Endothelial cell of umbilical vein (primary cell): Measurements from ENCODE around the gene MTCH2.
A peak's percentile ranks its signal among the peaks of the same experiment; 100 is the strongest.

Source experiments
- CTCF ChIP-seq, 2 donors: IDR thresholded peaks; 1 replicate in 1 of 2; 2 replicates in 1 of 2; pipeline ENCODE4 v1.5.1; 2011; ENCODE audit warnings: low read length in 2 of 2, mild to moderate bottlenecking in 2 of 2, moderate library complexity in 2 of 2, control low read depth in 1 of 2, inconsistent platforms in 1 of 2, low read depth in 1 of 2; ENCODE audit not compliant: insufficient read depth in 1 of 2; ENCODE audit errors: extremely low read depth in 1 of 2
- EZH2 ChIP-seq: IDR thresholded peaks from 2 replicates; pipeline ENCODE4 v1.6.1; 2012; ENCODE audit warnings: borderline replicate concordance, low read depth, mild to moderate bottlenecking, moderate library complexity, low read length, inconsistent platforms; ENCODE audit not compliant: severe bottlenecking
- FOS ChIP-seq: IDR thresholded peaks from 2 replicates; pipeline ENCODE4 v1.6.1; 2011; ENCODE audit warnings: mild to moderate bottlenecking, low read length, moderate library complexity, borderline replicate concordance; ENCODE audit not compliant: insufficient read depth
- GATA2 ChIP-seq: IDR thresholded peaks from 2 replicates; pipeline ENCODE4 v1.7.0; 2011; ENCODE audit warnings: low read depth, mild to moderate bottlenecking, moderate library complexity, mixed read lengths, low read length; ENCODE audit not compliant: insufficient read length, insufficient read depth
- JUN ChIP-seq: IDR thresholded peaks from 2 replicates; pipeline ENCODE4 v1.6.1; 2011; ENCODE audit warnings: borderline replicate concordance, low read depth; ENCODE audit not compliant: insufficient read length, insufficient read depth
- MAX ChIP-seq: IDR thresholded peaks from 2 replicates; pipeline ENCODE4 v1.6.1; 2011; ENCODE audit not compliant: insufficient read depth, insufficient read length
- MYC ChIP-seq: IDR thresholded peaks from one replicate; pipeline ENCODE4 v1.6.1; 2011; ENCODE audit warnings: mild to moderate bottlenecking, low read depth, low read length
- POLR2A ChIP-seq: IDR thresholded peaks from 2 replicates; pipeline ENCODE4 v1.6.1; 2012; ENCODE audit warnings: low read depth, mild to moderate bottlenecking, control low read depth, low read length
- POLR2AphosphoS5 ChIP-seq: IDR thresholded peaks from 2 replicates; pipeline ENCODE4 v1.6.1; 2012; ENCODE audit warnings: low read depth, mild to moderate bottlenecking, control low read depth, low read length, moderate library complexity; ENCODE audit not compliant: insufficient read depth

- TF ChIP-seq MYC = no peak
- no peak for TF ChIP-seq POLR2AphosphoS5
- TF ChIP-seq CTCF (IDR thresholded peaks at IDR 0.05; ENCODE audit: extremely low read depth in 1 of 2, insufficient read depth in 1 of 2, low read depth in 1 of 2, low read length in 2 of 2) = no peak
- no peak for TF ChIP-seq MAX
- TF ChIP-seq EZH2 = peak; percentile 92
- no peak for TF ChIP-seq POLR2A
- no peak for TF ChIP-seq JUN
- no peak for TF ChIP-seq GATA2
- no peak for TF ChIP-seq FOS
Observed at GRCh38 chr11:47593934-47594855, 48.2 kb downstream of the MTCH2 start, which contains the start of gene C1QTNF4.
